GM23338 (cell line): ENCODE results near the gene ZNF33B. TPM values are rescaled to one million over a fixed set of nuclear protein-coding genes. Genes with fewer than 3 reads are reported as not detected.

Source experiments
- ATAC-seq: fragments of 200-7000 bp; cut with Tn5 transposase; 3 replicates; pipeline ENCODE4 v1.9.1; 2020
- DNase-seq: peaks from one replicate; pipeline ENCODE4 v3.0.0-alpha.2; 2015; ENCODE audit warnings: low spot score
- H2AFZ ChIP-seq: fragments of 200-600 bp; sonication (generic); 2 replicates; pipeline ENCODE4 v1.8.0; 2016; ENCODE audit warnings: antibody characterized with exemption, mild to moderate bottlenecking, moderate library complexity
- H3F3A ChIP-seq: fragments of 200-600 bp; sonication (generic); replicated peaks from 2 replicates; pipeline ENCODE4 v1.8.0; 2017; ENCODE audit warnings: antibody characterized with exemption, mixed run types, low read depth
- H3K27ac ChIP-seq: fragments of 200-600 bp; sonication (generic); 2 replicates; pipeline ENCODE4 v1.6.1; 2016; ENCODE audit warnings: low read depth
- H3K27me3 ChIP-seq: fragments of 200-600 bp; sonication (generic); 2 replicates; pipeline ENCODE4 v1.8.0; 2016; ENCODE audit warnings: mild to moderate bottlenecking, mixed run types, moderate library complexity; ENCODE audit not compliant: insufficient read depth
- H3K36me3 ChIP-seq: fragments of 200-600 bp; sonication (generic); 2 replicates; pipeline ENCODE4 v1.8.0; 2016; ENCODE audit warnings: mild to moderate bottlenecking; ENCODE audit not compliant: insufficient read depth
- H3K4me1 ChIP-seq: fragments of 200-600 bp; sonication (generic); 2 replicates; pipeline ENCODE4 v1.8.0; 2016; ENCODE audit warnings: mild to moderate bottlenecking, moderate library complexity; ENCODE audit not compliant: insufficient read depth
- H3K4me2 ChIP-seq: fragments of 200-600 bp; sonication (generic); 2 replicates; pipeline ENCODE4 v1.7.1; 2017; ENCODE audit warnings: mixed run types
- H3K4me3 ChIP-seq: fragments of 200-600 bp; sonication (generic); 2 replicates; pipeline ENCODE4 v1.6.1; 2016; ENCODE audit warnings: mixed run types
- H3K79me2 ChIP-seq: fragments of 200-600 bp; sonication (generic); replicated peaks from 2 replicates; pipeline ENCODE4 v1.8.0; 2017; ENCODE audit warnings: mild to moderate bottlenecking; ENCODE audit not compliant: insufficient read depth
- H3K9me2 ChIP-seq: fragments of 200-600 bp; sonication (generic); 2 replicates; pipeline ENCODE4 v1.8.0; 2017; ENCODE audit not compliant: insufficient read depth
- H4K20me1 ChIP-seq: fragments of 200-600 bp; sonication (generic); replicated peaks from 2 replicates; pipeline ENCODE4 v1.8.0; 2017; ENCODE audit warnings: mild to moderate bottlenecking; ENCODE audit not compliant: insufficient read depth
- H3K27ac Mint-ChIP-seq: 2 replicates; pipeline ENCODE4 v1.8.0; 2020; ENCODE audit warnings: inconsistent platforms, mild to moderate bottlenecking, moderate library complexity, mixed read lengths
- H3K27me3 Mint-ChIP-seq: 3 replicates; pipeline ENCODE4 v1.8.0; 2022; ENCODE audit warnings: low read depth, mild to moderate bottlenecking, moderate library complexity, mixed read lengths, inconsistent platforms; ENCODE audit not compliant: insufficient read depth, poor library complexity
- H3K36me3 Mint-ChIP-seq: 3 replicates; pipeline ENCODE4 v1.8.0; 2021; ENCODE audit warnings: low read depth, mild to moderate bottlenecking, inconsistent platforms, moderate library complexity, mixed read lengths
- H3K4me1 Mint-ChIP-seq: 3 replicates; pipeline ENCODE4 v1.8.0; 2020; ENCODE audit warnings: mild to moderate bottlenecking, inconsistent platforms, mixed read lengths
- H3K4me3 Mint-ChIP-seq: 3 replicates; pipeline ENCODE4 v1.8.0; 2021; ENCODE audit warnings: moderate library complexity, mild to moderate bottlenecking, inconsistent platforms, mixed read lengths
- H3K9me3 Mint-ChIP-seq: 3 replicates; pipeline ENCODE4 v1.8.0; 2020; ENCODE audit warnings: moderate library complexity, mild to moderate bottlenecking, inconsistent platforms, mixed read lengths
- ETS1 ChIP-seq: IDR thresholded peaks from 2 replicates; pipeline ENCODE4 v1.6.1; 2016; ENCODE audit warnings: antibody characterized with exemption
- EZH2 ChIP-seq: fragments of 200-600 bp; sonication (generic); IDR thresholded peaks from one replicate; pipeline ENCODE4 v1.8.0; 2017; ENCODE audit warnings: antibody characterized with exemption, mild to moderate bottlenecking, low read depth; ENCODE audit not compliant: unreplicated experiment
- EZH2phosphoT487 ChIP-seq: fragments of 200-600 bp; sonication (generic); IDR thresholded peaks from one replicate; pipeline ENCODE4 v1.8.1; 2018; ENCODE audit warnings: antibody characterized with exemption; ENCODE audit not compliant: unreplicated experiment
- JUNB ChIP-seq: IDR thresholded peaks from one replicate; pipeline ENCODE4 v1.6.1; 2016; ENCODE audit warnings: antibody characterized with exemption; ENCODE audit not compliant: unreplicated experiment
- POLR2AphosphoS5 ChIP-seq: IDR thresholded peaks from 2 replicates; pipeline ENCODE4 v1.6.1; 2016; ENCODE audit warnings: antibody characterized with exemption, low read depth
- REST ChIP-seq: IDR thresholded peaks from one replicate; pipeline ENCODE4 v1.6.1; 2018; ENCODE audit warnings: antibody characterized with exemption; ENCODE audit not compliant: unreplicated experiment
- ZNF114 ChIP-seq: fragments of 250-450 bp; sonication (Bioruptor Pico); IDR thresholded peaks from 2 replicates; pipeline ENCODE4 v1.5.0; 2020; ENCODE audit warnings: mild to moderate bottlenecking, moderate library complexity
- ZNF331 ChIP-seq: fragments of 250-450 bp; sonication (Bioruptor Pico); IDR thresholded peaks from 2 replicates; pipeline ENCODE4 v1.5.0; 2020; ENCODE audit warnings: low read depth, mild to moderate bottlenecking, moderate library complexity
- polyA plus RNA-seq: library from polyadenylated mRNA; unstranded; fragments of >200 nt; fragmentation: Nextera tagmentation; extraction: Ambion mirVana; gene quantifications from 2 replicates; pipeline ENCODE4 v1.2.1, GENCODE V29; 2016
- total RNA-seq: library from RNA; depleted of rRNA; stranded (reverse); fragments of >200 nt; shearing (Covaris generic); gene quantifications from 2 replicates; pipeline ENCODE4 v1.2.3, GENCODE V29; 2014

Gene ZNF33B
- total and polyA plus RNA-seq, 2 experiments from 2014 or later: 14.4 to 17.2 TPM

GRCh38 chr10:42583828-42584227 lies 54.5 kb downstream of the ZNF33B start (continued):
- TF ChIP-seq ETS1 (no peak), REST (no peak), POLR2AphosphoS5 (no peak)

- no peak overlapping the region for H3K4me3 Mint-ChIP-seq
- H3K27ac Mint-ChIP-seq: no peak overlapping the region
- Histone ChIP-seq H3K4me2 (no peak overlapping the region), H3K4me1 (no peaks in the 10 kb centered on the region), H3K36me3 (no peaks in the 10 kb centered on the region), H3K4me3 (no peak overlapping the region), H4K20me1 (no peaks in the 10 kb centered on the region), H3K27me3 (no peaks in the 10 kb centered on the region), H3K79me2 (no peaks in the 10 kb centered on the region), H2AFZ (no peak overlapping the region), H3F3A (no peaks in the 10 kb centered on the region), H3K9me2 (no peaks in the 10 kb centered on the region), H3K27ac (no peak overlapping the region)
- H3K27me3 Mint-ChIP-seq: peaks cover 4% of the 10 kb centered on the region
- peaks cover 92% of the 10 kb centered on the region for H3K9me3 Mint-ChIP-seq
- no peaks in the 10 kb centered on the region; the same call in 2 of the 3 replicates for H3K4me1 Mint-ChIP-seq
- DNase-seq: no peak
- no peak for TF ChIP-seq ZNF114 (CRISPR knock-in tag)
- no peak for TF ChIP-seq EZH2
- TF ChIP-seq EZH2phosphoT487: no peak
- TF ChIP-seq JUNB: no peak
- TF ChIP-seq POLR2AphosphoS5: no peak
- no peak for TF ChIP-seq REST
- TF ChIP-seq ZNF331 (CRISPR knock-in tag): no peak
- peaks cover 35% of the 10 kb centered on the region for H3K36me3 Mint-ChIP-seq
- ATAC-seq: no peak
Measured at GRCh38 chr10:42578019-42578418, 60.4 kb downstream of the ZNF33B start.
